Kidney epithelial cell (primary cell): ENCODE results near the gene OAF. TPM values are rescaled to one million over a fixed set of nuclear protein-coding genes. Genes with fewer than 3 reads are reported as not detected.

Source experiments
- DNase-seq: peaks from one replicate; pipeline ENCODE4 v3.0.0-alpha.2; 2010; ENCODE audit warnings: low read depth
- H3K27me3 ChIP-seq: 2 replicates; pipeline ENCODE4 v1.6.0; 2011; ENCODE audit warnings: low read length; ENCODE audit not compliant: control insufficient read depth, insufficient read depth
- H3K36me3 ChIP-seq: 2 replicates; pipeline ENCODE4 v1.5.1; 2011; ENCODE audit warnings: low read length; ENCODE audit not compliant: control insufficient read depth, insufficient read depth
- H3K4me3 ChIP-seq: 2 replicates; pipeline ENCODE4 v1.5.1; 2011; ENCODE audit warnings: low read depth, mild to moderate bottlenecking, control low read depth, low read length
- total RNA-seq: library from RNA; depleted of rRNA; stranded (reverse); fragments of >200 nt; gene quantifications from 2 replicates; pipeline ENCODE4 v1.2.3, GENCODE V29; 2015
- TF ChIP-seq, protein P1 (sequence below): IDR thresholded peaks from 2 replicates; pipeline ENCODE4 v1.5.1; 2011; ENCODE audit warnings: mild to moderate bottlenecking, moderate library complexity, low read length, control low read depth, inconsistent platforms; ENCODE audit not compliant: insufficient read depth, poor library complexity, severe bottlenecking

Gene OAF
- total RNA-seq, 1 donor from 2014 or later: 45.2 TPM

DNA sequence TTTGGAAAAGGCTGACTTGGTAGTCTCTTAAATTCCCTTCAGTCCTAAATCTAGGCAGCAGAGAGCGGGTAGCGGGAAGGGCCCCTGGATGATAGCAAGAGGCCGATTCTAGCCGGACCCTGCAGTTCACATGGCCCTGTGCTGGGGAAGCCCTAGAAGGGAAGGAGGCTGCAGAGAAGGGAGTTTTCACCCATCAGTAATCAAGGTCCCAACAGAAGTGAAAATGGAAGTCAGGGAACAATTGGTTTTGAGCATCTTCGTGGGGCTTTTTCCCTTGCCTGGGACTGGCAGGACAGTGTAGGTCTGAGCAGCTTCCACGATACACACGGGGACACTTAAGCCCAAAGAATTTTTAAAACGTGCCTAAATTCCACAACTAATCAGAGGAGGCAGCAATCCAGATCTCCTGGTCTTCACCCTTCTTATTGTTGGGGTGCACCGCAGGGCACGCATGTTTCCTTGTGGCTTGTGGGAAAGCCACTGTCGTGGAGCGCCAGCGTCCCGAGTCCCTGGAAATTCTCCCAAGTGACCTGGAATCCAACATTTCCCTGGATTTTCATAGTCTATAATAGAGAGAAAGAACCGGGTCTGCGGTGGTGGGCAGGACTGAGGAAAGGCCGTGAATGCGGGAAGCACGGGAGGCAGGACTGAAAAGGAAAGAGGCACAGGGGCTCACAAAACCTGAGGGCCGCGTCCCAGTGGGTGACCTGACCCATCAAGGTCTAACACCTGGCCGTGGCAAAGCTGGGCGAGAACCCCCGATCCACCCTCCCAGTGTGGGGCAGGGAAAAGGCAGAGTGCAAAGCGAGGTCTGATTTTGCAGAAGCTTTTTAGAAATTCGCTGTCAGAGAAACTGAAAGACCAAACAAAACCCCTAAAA is 846 bp upstream of the OAF start:
- Histone ChIP-seq H3K36me3 (no peaks in the 10 kb centered on the region), H3K27me3 (no peaks in the 10 kb centered on the region), H3K4me3 (peak overlapping the region; percentile 78)
- no peak for DNase-seq
- TF ChIP-seq, protein P1, sequence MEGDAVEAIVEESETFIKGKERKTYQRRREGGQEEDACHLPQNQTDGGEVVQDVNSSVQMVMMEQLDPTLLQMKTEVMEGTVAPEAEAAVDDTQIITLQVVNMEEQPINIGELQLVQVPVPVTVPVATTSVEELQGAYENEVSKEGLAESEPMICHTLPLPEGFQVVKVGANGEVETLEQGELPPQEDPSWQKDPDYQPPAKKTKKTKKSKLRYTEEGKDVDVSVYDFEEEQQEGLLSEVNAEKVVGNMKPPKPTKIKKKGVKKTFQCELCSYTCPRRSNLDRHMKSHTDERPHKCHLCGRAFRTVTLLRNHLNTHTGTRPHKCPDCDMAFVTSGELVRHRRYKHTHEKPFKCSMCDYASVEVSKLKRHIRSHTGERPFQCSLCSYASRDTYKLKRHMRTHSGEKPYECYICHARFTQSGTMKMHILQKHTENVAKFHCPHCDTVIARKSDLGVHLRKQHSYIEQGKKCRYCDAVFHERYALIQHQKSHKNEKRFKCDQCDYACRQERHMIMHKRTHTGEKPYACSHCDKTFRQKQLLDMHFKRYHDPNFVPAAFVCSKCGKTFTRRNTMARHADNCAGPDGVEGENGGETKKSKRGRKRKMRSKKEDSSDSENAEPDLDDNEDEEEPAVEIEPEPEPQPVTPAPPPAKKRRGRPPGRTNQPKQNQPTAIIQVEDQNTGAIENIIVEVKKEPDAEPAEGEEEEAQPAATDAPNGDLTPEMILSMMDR: no peak

DNA sequence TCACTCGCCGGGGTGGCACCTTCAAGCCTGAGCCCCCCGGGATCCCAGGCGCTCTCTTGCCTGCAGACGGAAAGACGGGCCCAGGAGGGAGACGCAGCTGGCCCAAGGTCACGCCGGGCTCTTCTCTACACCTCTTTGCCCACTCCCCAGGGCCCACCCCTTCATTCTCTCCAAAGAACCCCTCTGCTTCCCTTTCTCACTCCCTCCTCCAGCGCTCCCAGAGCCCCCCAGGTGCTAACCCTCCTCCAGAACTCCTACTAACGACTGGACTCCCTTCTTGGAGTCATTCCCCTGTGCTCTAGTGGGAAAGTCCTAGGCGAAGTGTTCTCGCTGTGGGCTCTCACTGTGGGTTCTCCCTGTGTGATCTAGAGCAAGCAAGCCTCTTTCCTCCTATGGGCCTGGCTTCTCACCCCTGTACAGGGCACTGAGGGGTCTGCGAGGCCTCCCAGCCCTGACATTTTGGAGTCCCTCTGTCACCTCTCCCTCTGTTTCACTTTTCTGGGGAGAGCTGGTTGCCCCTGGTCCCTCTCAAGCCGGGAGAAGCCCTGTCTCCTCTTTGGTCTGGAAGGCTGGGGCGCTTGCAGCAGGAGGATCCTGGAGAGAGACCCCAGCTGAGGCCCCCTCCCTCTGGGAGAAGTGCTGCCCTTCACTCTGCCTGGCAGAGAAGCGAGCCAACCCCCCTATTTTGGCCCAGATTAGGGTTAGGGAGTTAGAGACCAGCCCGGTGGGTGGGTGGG is 858 bp downstream of the OAF start:
- no peak for DNase-seq
- TF ChIP-seq, protein P1: no peak
- Histone ChIP-seq H3K4me3 (peak overlapping the region; percentile 78), H3K36me3 (peaks cover 1% of the 10 kb centered on the region), H3K27me3 (no peaks in the 10 kb centered on the region)

DNA sequence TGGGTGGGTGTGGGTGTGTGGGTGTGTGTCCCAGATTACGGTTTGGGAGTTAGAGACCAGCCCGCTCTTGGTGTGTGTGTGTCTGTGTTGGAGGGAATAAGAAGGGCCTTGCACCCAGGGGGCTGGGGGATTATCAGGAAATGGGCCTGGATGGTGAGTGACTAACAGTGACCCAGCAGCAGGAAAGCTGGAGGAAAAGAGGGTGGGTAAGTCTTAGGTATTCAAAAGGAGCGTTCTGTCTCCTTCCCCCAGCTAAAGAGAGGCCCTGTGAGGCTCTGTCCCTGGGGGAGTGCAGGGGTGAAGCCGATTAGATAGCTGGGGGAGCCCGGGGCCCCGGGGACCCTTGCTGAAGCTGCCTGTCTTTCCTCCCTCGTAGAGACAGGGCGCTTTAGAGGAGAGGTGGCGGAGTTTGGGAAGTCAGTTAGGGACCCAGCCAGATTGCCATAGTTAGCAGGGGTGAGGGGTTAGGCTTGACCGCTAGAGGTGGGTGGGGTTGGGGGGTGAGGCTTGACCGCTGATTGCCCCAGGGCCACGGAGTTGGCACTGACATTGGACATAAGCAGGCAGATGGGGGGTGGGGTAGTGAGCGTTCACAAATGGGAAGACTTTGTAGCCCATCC is 1.5 kb downstream of the OAF start:
- TF ChIP-seq, protein P1: no peak
- Histone ChIP-seq H3K27me3 (no peaks in the 10 kb centered on the region), H3K4me3 (peak overlapping the region; percentile 20), H3K36me3 (peaks cover 1% of the 10 kb centered on the region)
- DNase-seq: no peak

DNA sequence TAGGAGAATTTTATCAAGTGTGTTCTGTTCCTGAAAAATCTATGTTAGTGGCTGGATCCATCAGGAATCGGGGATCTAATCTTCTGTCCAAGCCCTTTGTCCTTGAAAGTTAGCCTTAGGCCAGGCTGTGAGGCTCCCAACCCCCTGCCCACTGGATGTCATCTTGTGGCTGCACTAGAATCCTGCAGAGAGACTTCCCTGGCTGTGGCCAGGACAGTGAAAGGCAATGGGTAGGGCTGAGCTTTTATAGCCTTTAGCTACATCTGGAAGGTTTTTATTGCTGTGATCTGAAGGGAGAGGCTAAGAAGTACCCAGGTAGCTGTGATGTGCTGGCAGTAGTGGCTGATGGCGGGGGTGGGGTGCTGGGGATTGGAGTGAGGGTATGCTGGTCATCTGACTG is 2.1 kb downstream of the OAF start:
- no peaks in the 10 kb centered on the region for H3K27me3 ChIP-seq
- no peak for DNase-seq
- no peak overlapping the region for H3K4me3 ChIP-seq
- TF ChIP-seq, protein P1: no peak
- peaks cover 1% of the 10 kb centered on the region for H3K36me3 ChIP-seq

DNA sequence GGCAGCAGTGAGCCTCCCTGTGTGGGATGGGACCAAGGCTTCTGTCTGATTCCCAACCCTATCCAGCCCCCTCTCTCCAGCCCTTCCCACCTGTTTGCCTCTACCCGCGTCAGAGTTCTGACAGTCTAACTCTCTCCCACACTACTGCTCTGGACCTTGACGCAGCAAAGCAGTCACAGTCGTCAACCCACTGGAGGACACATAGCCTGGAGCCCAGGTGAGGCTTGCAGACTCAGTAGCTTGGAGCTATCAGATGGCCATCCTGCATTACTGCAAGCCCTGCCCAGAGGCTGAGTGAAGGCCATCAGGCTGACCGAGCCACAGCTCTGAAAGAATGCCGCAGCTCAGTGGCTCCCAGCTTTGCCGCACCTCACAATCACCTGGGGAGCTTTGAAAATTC is 3.7 kb downstream of the OAF start:
- TF ChIP-seq, protein P1: no peak
- no peak overlapping the region for H3K4me3 ChIP-seq
- DNase-seq: no peak
- peaks cover 1% of the 10 kb centered on the region for H3K36me3 ChIP-seq
- H3K27me3 ChIP-seq: no peaks in the 10 kb centered on the region
